Measurements from ENCODE around the gene SCGB1C2.
"Not testable (repeated sequence)": the region's sequence is repeated elsewhere in the genome, so short reads cannot be mapped to it uniquely, and the experiment has no call there.

Gene SCGB1C2

DNA sequence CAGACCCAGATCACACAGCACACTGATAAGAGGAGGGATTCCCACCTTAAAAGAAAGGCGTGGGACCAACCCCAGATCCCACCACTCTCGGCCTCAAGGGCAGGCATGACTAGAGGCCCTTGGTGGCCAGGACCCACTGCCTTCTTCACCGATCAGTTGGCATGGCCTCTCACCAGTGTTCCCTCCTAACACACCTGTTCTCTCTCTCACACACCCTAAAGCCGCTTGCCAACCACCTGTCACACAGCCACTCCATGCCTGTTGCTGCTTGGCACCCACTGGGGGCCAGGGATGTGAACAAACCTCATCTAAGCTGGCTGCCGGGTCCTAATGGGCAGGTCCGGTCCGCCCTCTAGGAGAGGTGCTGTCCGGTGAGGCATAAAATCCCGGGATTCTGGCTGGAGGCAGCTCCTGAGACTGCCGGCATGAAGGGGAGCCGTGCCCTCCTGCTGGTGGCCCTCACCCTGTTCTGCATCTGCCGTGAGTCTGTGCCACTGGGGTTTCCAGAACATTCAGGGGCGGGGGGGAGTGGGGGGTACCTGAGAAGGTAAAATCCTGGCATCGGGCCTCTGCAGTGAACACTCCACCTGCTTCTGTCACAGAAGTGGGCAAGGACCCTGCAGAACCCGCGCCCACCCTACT lies at the start of gene SCGB1C2:
Gene SCGB1C2 (plus strand): TSS at position 404 of the 642 bp plus-strand sequence. CDS start 22 bp downstream, at position 426.
- not testable (repeated sequence) for DNase-seq

DNA sequence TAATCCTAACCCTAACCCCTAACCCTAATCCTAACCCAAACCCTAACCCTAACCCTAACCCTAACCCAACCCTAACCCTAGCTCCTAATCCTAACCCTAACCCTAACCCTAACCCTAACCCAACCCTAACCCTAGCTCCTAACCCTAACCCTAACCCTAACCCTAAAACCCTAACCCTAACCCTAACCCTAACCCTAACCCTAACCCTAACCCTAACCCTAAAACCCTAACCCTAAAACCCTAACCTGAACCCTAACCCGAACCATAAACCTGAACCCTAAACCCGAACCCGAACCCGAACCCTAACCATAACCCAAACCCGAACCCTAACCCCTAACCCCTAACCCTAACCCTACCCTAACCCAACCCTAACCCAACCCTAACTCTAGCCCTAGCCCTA lies 24.3 kb upstream of the SCGB1C2 start:
- not testable (repeated sequence) for DNase-seq

DNA sequence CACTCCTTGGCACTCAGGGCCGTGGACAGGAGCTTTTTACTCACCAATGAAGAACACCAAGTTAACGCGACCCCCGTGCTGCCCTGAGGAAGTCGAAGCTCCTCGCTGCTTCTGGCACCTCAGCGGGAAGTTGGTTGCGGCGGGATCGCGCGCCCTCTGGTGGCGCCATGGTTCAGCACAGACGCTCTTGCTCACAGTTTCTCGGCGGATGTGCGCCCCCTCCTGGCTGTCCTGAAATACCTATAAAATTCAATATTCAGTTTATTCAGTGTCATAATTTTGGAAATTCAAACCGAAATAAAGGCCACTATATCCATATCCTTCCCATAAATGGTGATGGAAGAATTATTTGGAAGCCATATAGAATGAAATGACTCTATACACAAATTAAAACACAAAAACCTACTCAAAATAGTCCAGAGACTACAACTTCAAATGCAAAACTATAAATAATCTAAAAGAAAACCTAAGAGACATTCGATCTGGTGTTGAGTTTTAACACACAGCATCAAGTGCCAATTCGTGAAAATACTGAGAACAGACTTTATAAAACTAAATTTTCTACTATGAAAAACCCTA lies 18.9 kb upstream of the SCGB1C2 start:
- DNase-seq = not testable (repeated sequence)

DNA sequence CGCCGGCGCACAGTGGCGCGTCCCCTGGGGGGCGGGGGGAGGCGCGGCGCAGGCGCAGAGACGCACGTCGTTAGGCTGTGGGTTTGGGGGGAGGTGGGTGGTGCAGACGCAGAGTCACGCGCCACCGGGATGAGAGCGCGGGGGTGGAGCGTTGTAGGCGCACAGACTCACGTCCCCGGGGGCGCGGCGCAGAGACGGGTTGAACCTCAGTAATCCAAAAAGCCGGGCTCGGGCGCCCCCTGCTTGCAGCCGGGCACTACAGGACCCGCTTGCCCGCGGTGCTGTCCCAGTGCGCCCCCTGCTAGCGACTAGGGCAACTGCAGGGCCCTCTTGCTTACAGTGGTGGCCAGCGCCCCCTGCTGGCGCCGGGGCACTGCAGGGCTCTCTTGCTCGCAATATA lies 3.4 kb upstream of the SCGB1C2 start:
- DNase-seq = not testable (repeated sequence)

DNA sequence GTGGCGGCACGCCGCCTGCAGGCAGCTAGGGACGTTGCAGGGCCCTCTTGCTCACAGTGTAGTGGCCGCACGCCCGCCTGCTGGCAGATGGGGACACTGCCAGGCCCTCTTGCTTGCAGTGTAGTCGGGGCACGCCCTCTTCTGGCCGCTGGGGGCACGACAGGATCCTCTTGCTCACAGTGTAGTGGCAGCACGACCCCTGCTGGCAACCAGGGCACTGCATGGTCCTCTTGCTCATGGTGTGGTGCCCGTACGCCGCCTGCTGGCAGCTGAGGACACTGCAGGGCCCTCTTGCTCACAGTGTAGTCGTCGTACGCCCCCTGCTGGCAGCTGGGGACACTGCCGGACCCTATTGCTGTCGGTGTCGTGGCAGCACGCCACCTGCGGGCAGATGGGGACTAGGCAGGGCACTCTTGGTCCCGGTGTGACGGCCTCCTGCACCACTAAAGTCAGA lies 3.0 kb upstream of the SCGB1C2 start:
- not testable (repeated sequence) for DNase-seq

DNA sequence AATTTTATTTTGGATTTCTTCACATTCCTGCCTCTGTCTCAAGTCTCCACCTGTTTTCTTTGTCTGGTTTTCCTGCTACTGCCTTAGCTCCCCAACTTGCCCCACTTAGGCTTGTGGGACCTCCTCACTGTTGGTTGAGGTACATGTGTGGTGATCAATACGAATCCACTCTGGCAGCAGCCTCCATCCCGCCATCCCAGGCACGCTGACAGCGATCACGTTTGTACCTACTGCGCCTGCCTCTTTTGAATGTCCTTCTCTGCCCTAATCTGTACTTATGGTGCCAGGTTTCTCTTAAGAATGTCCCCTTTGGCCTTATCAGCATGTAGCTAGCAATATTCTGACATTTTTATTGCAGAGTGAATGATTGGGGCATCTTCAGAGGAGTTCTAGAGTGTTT lies 2.3 kb upstream of the SCGB1C2 start:
- DNase-seq = not testable (repeated sequence)

DNA sequence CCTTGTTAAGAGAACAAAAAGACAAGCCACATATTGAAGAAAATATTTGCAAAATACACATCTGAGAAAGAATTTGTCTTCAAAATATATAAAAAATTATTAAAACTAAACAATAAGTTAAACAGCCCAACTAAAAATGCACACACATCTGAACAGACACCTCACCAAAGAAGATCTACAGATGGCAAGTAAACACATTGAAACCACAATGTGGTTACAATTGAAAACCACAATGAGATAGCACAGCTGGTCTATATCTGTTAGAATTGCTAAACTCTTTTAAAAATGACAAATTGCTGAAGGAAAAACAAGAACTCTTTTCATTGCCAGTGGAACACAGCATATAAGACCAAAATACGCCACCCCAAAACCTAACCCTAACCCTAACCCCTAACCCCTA lies 1.5 kb upstream of the SCGB1C2 start:
- DNase-seq = not testable (repeated sequence)

DNA sequence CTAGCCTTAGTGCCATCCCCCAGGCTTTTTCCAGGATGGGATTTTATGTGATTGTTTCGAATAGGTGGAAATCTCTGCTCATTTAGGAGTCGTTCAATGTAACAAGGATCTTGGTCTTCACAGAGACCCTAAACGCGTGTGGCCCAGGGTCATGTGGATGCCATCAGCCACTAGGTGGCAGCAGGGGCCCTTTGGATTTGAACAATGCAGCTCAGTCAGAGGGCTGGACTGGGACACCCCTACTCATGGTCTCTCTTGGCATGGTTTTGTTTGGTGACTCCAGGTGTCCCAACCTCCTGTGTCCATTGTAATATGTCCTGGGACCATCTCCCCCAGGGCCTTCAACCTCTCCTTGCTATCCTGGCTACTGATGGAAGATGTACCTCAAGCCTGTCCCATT lies 838 bp upstream of the SCGB1C2 start:
- DNase-seq = not testable (repeated sequence)

DNA sequence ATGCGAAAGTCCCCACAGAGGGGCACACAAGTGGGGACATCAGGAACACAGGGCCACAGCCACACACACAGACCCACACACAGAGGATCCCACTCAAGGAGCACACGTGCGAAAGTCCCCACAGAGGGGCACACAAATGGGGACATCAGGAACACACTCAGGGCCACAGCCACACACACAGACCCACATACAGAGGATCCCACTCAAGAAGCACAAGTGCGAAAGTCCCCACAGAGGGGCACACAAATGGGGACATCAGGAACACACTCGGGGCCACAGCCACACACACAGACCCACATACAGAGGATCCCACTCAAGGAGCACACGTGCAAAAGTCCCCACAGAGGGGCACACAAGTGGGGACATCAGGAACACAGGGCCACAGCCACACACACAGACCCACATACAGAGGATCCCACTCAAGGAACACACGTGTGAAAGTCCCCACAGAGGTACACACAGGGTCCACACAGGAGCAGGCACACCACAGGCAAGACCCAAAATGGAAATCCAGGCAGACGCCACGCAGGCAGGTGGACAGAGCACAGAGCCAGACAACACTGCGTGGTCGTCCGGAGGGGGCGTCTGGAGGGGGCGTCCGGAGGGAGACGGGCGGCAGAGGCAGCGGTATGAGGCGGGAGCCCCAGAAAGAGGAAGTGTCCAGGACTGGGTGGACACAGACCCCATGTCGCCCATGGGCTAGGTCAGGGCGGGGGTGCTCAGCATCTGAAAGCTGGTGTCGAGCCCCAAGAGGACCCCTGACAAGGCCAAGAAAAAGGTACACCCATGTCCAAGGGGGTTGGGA lies 2.2 kb downstream of the SCGB1C2 start:
- not testable (repeated sequence) for DNase-seq

DNA sequence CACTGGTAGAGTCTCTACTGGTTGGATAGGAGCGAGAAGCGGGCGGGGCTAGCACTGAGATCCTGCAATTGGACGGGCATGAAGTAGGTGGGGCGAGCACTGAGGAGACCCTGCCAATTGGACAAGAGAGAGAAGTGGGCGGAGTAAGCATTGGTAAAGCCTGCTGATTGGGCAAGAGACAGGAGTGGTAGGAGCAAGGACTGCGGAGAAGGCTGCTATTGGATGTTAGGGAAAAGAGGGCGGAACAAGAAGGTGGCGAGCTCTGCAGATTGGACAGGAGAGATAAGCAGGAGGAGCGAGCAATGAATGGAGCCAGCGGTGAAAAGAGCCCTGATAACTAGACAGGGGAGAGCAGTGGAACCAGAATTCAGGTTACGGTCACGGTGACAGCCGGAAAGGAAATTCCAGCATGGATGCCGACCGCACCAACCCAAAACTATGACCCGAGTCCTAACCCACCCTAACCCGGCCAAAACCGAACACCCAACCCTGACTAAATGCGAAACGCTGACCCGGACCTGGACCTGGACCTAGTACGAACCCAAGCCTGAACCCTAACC lies 4.8 kb downstream of the SCGB1C2 start:
- no peak for DNase-seq

DNA sequence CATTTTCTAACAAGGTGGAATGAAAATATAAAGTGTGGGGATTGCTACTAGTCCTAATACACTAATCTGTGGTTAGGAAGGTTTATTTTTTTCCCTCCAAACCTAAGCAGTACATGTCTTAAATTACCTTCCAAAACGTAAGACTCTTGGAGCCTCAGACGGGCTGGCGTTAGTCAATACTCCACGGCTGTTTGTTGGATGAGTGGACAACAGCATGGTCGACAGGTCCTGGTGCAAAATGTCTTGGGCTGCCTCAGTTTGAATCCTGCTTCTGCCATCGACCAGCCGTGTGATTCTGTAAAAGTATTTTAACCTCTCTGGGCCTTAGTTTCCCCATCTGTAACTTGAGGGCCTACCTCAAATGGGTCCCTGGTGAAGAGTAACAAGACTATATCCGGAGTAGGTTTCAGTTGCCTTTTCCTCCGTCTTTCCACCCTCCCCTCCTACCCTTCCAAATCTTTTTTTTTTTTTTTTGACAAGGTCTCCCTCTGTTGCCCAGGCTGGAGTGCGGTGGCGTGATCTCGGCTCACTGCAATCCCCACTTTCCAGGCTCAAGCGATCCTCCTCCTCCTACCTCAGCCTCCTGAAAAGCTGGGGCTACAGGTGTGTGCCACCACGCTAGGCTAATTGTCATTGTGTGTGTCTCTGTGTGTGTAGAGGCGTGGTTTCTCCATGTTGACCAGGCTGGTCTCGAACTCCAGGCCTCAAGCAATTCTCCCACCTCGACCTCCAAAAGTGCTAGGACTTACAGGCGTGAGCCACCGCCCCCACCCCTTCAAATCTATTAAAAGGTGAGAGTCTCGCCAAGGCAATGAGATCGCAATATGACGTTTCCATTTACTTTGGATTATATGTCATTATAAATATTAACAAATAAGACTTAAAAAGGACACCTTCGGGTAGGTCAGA lies 5.8 kb downstream of the SCGB1C2 start:
- DNase-seq = no peak

DNA sequence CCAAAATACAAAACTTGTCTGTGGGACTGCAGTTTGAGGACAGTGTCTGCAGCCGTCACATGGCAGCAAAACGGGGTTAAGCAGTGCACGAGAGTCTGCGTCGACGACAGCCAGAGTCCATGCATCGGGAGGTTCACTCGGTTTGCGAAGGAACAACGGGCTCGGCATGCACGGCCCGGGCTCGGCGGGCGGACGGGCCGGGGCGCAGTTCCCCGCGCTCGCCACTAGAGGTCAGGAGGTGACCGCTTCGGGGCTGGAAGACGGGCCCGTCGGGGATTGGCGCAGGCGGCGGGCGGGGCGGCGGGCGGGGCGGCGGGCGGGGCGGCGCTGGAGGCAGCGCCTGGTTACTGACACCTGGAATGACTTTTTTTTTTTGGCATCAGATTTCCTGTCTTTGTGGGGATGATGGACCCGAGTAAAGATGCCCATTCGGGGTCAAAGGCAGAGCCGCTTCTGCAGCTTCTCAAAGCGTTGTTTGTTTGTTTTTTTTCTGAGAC lies 6.5 kb downstream of the SCGB1C2 start:
- peak; percentile 38 for DNase-seq

DNA sequence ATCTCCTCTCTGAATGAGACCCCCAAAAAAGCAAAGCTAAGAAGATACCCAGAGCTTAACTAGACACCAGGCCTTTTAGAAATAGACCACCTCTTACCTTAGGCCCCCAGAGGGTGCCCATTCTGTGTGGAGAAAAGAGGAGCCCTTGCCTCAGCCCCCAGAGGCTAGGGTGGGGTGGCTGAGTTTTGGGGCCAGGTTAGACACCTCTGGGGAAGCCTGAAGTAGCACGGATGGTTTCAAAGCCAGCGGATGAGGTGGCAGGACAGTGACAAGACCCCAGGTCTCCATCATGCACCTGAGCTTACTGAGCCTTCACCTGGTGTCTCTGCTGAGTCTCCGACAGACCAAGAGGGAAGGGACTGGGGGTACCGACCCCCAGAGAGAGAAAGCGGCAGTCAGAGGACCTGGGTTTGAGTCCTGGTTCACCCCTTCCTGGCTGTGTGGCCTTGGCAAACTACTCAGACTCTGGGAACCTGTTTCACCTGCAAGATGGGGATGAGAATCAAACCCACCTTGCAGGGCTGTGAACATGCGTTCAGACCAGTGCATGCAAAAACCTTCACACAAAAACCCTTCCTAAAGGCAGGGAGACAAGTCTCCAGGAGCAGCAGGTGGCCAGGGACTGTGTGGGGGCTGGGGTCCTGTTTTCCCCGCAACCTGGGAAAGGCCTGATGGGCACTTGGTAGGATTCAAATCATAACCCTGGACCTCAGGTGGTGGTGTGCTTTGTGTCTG lies 7.7 kb downstream of the SCGB1C2 start:
- no peak for DNase-seq

DNA sequence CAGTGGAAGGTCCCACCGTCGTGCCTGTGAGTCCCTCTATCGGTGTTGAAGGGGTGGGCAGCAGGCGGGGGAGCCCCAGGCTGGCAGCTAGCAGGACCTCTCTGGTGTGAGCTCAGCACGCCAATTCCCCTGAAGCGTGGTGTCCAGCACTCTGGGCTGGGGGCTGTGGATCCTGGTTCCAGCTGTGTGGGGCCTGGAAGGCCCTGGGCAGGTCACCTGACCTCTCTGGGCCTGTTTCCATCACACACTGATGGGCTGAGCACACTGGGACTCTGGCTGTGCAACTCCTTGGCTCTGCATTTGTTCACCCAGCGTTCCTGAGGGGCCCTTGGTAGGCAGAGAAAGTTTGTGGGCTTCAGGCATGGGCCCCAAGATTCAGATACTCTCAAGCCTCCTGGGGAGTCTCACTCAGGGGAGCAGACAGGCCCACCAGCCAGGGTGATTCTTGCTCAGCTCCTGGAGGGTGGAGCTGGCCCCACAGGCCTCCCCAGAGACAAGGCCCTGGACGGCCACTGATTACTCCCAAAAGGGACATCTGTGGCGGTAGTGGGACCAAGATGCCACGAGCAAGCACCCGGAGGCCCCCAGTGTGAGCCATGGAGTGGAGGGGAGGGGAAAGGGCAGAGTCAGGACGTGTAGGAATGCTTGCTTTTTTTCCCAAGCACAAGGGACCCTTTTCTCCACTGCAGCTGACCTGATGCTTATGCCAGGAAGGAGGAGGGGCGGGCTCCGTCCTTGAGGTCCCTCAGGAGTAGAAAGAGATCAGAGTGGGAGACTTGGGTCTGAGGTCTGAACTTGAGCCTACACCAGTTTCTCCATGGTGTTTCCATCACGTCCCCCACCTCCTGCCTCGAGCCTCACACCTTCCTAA lies 8.5 kb downstream of the SCGB1C2 start:
- no peak for DNase-seq

DNA sequence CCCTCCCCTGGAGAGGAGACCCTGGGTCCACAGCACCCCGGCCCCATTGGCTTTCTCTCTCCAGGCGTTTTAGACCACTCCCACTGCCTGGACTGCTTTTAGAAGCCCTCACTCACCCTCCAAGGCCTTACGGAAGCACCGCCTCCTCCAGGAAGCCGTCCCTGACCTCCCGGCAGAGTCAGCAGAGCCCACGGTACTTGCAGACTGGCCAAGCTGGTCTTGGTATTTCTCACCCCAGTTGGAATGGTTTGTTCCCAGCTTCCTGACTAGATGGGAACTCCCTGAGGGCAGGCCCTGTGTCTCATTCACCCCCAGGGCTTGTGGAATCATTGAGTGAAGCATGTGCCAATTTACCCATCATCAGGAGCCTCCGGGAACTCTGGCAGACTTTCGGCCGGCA lies 9.2 kb downstream of the SCGB1C2 start:
- no peak for DNase-seq

DNA sequence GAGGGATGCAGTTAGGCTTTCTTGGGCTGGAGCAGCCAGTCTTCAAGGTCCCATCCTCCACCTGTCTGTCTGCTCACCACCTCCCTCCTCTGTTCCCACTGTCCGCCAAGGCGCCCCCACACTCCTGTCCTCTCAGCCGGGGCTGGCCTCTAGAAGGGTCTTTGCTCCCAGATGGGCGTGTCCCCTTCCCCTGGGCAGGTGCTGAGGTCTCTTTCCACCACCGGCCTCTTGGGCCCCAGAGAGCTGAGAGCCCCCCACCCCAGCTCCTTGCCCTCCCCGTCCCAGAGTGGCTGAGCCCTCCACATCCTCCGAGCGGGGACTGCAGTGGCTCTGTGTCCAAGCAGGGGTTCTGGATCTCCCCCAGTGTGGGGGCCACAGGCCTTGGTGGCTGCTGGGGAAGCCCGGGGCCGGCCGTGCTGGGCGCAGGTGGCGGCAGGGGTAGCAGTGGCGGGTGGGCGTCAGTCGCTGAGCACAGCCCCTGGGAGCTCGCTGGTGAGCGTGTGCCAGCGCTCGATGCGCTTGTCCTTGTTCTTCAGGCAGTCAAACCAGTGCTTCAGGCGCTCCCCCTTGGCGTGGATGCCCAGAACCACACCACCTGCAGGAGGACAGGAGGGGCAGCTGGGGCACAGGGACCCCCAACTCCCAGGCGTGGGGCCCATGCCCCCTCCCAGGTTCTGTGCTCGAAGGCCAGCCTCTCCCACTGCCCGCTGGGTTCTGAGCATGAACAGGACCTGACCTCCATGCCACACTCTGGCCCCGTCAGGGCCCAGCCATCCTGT lies 9.8 kb downstream of the SCGB1C2 start:
- DNase-seq = no peak

DNA sequence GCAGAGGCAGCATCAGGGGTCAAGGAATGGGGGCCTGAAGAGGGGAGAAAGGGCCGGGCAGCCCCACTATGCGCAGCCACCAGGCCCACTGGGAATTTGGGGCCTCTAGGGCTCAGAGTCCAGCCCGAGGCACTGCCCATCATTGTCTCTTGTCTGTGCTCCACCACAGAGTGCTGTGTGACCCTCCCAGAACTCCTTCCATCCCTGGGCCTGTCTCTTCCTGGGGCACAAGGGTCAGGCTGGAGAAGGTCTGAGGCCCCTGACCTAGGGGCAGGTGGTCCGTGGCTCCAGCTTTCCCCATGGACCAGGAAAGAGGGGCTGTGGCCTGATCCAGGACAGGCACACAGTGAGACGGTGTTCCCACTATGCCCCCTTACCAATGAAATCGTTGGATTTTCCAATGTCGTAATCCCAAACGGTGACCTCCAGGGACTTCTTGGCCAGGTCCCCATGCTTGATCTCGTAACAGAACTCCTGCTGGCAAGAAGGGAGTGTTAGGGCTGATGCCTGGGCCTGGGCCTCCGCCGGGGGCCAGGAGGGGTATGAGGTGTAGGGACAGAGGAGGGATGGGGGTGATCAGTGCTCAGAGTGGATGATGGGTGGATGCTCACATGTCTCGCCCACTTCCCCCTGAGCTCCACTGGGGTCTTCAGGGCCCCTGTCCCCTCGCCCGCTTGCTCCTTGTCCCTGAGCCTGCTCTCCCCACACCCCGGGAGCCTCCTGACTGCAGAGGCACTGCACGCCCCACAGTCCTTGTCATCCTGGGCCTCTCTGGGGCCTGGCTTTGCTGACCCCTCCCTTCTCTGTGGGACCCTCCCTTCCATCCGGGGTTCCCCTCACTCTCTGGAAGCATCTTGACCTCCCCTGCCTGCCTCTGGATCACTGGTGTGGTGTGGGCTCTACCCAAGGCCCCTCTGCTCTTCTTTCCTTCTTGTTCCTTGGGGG lies 10.7 kb downstream of the SCGB1C2 start:
- no peak for DNase-seq

DNA sequence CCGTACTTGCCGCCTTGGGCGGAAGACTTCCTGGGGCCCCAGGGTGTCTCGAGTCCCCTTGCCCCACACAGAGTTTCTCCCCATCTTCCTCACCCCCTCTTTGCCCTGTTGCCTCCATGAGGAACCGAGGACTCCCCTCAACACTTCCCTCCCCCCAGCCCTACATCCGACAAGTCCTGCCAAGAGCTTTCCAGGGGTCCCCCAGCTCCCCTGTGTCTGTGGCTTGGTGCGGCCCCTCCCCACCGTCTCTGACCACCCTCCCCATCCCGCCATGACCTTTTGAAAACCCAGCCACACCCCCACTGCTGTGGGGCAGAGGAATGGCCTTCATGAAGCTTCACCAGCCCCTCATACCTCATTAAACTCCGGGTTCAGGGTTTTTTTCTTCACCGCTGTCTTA lies 11.4 kb downstream of the SCGB1C2 start:
- no peak for DNase-seq

DNA sequence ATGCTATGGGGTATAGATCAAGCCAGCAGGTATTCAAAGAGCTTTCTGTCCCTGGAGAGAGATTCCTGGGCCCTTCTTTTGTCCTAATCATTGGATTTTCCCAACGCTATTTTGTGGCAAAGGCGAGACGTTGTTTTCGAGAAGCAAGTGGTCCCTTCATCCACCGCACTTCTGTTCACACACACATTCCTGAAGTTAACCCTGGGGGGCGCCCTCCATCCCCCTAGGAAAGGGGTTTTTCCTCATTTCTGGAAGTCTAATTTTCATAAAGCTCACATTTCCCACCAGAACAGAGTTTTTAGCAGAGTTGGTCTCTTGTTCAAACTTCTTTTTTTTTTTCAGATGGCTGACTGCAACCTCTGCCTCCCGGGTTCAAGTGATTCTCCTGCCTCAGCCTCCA lies 11.9 kb downstream of the SCGB1C2 start:
- DNase-seq = no peak
